NCI-H1694 (cell line): ENCODE measurements around the gene EXOC3L1.
A peak's percentile ranks its signal among the peaks of the same experiment; 100 is the strongest.

Experiments
- DNase-seq: peaks from one replicate; lab custom pipeline; 2025; lab: John Stamatoyannopoulos, UW

EXOC3L1 gene

GRCh38 chr16:67197704-67198103 lies 7.8 kb upstream of the EXOC3L1 start:
- DNase-seq = no peak

- no peak for DNase-seq
These were observed 6.9 kb upstream of the EXOC3L1 start for GRCh38 chr16:67196881-67197280.

DNA sequence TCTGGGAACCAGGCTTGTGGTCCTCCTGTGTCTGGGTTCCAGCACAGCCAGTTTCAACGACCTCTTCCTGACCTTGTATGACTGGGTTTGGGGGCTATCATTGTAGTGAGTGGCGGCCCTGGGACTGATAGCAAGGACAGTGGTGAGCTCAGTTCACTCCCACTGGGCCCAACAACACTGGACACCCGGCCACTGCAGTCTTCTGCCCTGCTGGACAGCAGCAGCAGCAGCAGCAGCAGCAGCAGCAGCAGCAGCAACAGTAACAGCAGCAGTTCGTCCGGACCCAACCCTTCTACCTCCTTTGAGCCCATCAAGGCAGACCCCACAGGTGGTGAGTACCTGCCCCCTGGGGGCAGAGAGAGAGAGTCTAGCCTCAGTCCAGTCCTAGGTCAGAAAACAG lies 5.7 kb upstream of the EXOC3L1 start:
- no peak for DNase-seq

- DNase-seq = no peak
These were observed 4.3 kb upstream of the EXOC3L1 start for GRCh38 chr16:67194260-67194659.

DNA sequence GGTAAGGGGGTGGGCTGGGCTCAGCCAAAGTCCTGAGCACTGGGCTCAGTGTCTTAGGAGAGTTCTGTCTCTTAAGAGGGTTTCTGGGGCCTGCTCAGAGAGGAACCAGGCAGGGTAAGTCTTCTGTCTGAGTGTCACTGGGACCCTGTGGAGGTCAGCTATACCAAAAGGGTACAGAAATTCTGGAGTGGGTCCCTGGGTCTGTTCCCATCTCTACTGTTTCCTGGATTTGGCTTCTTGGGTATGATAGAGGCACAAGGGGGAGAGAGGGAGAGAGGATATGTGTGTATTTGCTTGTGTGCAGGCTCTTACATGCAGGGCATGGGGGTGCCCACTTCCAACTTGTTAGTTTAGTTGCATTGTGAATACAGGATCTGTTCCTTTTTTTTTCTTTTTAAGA lies 3.6 kb upstream of the EXOC3L1 start:
- no peak for DNase-seq

DNA sequence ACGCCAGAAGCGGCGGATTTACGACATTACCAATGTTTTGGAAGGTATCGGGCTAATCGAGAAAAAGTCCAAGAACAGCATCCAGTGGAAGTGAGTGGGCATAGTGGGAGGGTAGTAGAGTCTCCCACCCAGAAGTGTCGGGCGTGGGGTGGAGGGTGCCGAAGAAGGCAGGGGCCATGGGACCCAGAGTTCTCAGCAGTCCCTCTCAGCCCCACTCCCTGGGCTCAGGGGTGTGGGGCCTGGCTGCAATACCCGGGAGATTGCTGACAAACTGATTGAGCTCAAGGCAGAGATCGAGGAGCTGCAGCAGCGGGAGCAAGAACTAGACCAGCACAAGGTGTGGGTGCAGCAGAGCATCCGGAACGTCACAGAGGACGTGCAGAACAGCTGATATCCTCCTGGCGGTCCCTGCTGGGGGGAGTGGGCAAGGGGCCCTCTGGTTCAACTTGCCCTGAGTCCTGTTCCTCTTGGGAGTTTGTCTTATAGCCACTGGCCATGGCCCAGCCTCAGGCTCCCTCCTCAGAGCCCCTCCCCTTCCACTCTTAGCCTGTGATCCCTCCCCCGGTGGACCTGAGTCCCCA lies 2.9 kb upstream of the EXOC3L1 start:
- no peak for DNase-seq

GRCh38 chr16:67191995-67192681 lies 2.2 kb upstream of the EXOC3L1 start, which contains the start of gene E2F4:
Gene E2F4, plus strand, starts transcription at chr16:67192155. Its CDS starts 73 bp downstream, at chr16:67192228.
- peak; percentile 42 for DNase-seq

GRCh38 chr16:67191411-67191994 lies 1.6 kb upstream of the EXOC3L1 start:
- DNase-seq = no peak

DNA sequence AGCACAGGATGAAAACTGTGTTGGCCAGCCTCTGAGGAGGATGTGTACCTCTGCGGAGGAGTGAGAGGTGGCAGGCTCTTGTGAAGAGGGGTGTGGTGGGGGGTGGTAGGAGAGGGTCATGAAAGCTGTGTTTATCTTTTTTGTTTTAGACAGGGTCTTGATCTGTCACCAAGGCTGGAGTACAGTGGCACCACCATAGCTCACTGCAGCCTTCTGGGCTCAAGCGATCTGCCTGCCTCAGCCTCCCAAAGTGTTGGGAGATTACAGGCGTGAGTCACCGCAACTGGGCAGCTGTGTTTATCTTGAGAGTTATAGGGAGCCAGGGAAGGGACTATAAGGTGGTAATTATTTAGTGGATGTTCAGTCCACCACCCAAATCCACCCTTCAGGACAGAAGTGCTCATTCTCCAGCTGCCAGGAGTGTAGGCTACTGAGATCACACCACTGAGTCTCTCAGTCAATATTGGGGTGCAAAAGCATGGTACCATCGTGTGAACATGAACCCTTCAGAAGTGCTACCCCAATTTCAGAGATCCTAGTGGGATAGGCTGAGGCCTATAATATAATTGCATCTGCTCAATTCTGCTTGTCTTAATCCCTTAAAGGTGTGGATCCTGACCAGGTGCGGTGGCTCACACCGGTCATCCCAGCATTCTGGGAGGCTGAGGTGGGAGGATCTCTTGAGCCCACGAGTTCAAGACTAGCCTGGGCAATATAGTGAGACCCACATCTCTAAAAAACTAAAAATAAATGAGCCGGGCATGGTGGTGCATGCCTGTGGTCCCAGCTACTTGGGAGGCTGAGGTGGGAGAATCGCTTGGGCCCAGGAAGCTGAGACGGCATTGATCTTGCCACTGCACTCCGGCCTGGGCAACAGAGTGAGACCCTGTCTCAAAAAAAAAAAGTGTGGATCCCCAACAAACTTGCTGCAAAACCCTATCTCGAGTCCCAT lies 788 bp upstream of the EXOC3L1 start:
- DNase-seq = no peak

DNA sequence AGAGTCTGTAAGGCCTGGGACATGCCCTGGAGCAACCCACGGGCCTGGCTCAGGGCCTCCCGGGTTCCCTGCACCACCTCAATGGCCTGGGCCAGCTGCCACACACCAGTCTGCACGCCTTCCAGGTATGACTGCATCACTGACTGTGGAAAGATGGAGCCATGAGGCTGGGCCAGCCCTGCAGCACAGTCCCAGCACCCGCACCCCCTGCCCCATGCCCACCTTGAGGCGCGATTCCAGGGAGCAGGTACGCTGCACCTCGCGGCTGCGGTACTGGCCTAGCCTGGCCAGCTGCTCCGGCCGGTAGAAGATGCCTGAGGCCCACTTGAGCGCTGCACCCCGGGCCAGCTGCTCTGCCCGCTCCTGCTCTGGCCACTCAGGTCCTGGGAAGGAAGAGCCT lies 1.1 kb downstream of the EXOC3L1 start:
- no peak for DNase-seq

- DNase-seq = no peak
These were observed 1.6 kb downstream of the EXOC3L1 start for GRCh38 chr16:67188323-67188722.

DNA sequence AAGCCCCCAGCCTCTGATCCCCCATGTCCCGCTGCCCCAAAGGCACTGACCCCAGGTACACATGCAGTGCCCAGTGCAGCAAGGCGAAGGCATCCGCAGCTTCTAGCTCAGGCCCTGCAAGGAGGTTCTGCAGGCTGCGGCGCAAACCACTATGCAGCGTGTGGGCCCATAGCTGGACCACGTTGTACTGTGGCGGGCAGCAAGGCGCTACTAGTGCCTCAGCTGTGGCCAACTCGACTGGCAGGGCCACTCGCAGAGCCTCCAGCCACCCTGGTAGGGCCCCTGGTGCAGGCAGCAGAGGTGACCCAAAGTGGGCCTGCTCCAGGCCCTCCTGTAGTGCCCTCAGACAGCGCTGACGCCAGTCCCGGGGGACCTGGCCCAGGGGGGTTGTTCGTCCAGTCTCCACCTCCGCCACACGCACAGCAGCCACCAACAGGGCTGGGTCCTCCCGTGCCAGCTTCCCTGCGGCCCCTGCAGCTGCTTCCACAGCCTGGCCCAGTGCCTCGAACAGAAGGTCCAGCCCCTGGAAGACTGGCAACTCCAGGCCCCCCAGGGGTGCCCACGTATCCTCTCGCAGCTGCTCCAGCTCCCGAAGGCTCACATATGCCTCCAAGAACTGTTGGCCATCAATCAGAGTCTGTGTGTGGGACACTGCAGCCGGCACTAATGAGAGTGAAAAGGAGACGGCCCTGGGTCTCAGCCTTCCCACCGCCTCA lies 2.6 kb downstream of the EXOC3L1 start:
- no peak for DNase-seq

DNA sequence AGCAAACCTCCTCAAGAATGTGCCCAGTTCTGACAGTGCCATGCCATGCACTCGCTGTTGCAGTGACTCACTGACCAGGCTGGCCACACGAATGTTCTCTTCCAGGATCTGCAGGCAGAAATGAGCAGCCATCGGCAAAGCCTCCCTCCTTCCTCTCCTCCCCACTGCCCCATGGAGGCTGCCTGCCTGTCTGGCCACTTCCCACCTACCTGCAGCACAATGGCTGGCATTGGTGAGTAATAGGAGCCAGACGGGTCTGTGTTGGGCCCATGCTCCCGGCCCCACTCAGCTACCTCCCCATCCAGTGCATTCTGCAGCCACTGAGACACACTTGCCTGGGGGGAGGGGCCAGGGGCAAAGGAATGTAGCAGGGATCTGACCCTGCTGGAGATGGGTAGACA lies 3.4 kb downstream of the EXOC3L1 start:
- no peak for DNase-seq

DNA sequence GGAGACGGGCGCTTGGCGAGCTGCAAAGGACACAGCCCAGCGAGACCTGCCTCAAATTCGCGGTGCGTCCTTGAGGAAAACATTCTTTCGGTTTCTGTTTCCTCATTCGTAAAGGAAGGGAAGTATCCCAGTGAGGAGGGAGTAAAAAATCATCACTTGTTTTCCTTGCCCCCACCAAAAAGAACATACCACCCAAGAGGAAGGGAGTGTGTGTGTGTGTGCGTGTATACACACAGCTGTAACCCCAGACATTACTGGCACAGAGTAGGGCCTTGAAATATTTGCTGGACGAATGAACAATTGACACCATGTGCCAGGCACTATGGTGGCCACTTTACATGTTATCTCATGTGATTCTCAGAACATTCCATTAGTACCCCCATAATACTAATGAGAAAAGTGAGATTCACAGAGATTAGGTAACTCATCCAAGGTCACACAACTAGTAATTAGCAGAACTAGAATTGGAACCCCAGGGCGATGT lies 4.2 kb downstream of the EXOC3L1 start:
- DNase-seq = no peak

DNA sequence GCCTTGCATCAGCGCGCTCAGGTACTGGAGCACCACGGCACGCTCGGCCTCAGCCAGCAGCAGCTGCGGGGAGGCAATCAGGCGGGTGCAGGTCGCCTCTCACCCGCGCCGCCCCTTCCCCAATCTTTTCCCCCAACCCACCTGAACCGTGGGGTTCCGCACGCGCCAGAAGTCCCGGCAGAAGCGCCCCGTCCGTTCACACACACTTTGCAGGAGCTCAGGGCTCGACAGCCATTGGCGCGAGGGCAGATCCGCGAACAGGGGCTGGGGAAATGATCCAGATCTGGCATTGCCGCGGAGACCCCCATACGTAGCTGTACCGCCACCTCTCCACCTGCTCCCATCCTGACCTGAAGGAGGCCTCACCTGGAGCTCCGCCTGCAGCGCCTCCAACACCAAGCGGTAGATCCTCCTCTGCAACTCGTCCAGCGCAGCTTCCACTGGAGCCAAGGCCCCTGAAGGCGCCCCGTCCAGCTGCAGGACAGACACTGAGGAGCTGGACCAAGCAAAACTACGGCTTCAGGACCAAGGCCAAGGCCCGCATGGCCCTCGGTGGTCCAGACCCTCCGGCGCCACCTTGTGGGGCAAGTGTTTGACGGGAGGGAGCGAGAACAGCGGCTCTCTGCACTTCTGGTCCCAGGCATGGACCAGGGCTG lies 4.8 kb downstream of the EXOC3L1 start:
- peak; percentile 24 for DNase-seq

- no peak for DNase-seq
These were observed 5.4 kb downstream of the EXOC3L1 start for GRCh38 chr16:67184453-67184994.

- DNase-seq = peak; percentile 95
These were observed 6.1 kb downstream of the EXOC3L1 start, which contains the start of gene MATCAP1 for GRCh38 chr16:67183627-67184452. Gene MATCAP1, minus strand, starts transcription at chr16:67183963. Its CDS starts 3,353 bp downstream, at chr16:67180610.

DNA sequence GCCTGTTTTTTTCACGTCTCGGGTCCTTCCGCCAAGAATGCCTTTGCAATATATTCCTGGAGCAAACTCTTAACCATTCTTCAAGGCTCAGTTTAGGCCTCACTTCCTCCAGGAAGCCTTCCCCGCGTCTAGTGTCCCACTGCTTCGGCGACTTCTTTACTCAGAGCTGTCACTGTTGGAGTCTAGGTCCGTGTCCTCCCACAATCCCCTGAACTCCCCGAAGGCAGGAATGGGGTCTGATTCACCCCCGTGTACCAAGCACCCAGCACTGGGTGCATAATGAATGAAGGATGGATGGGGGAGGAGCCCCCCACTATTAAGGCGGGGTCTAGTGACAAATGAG lies 6.7 kb downstream of the EXOC3L1 start:
- no peak for DNase-seq

DNA sequence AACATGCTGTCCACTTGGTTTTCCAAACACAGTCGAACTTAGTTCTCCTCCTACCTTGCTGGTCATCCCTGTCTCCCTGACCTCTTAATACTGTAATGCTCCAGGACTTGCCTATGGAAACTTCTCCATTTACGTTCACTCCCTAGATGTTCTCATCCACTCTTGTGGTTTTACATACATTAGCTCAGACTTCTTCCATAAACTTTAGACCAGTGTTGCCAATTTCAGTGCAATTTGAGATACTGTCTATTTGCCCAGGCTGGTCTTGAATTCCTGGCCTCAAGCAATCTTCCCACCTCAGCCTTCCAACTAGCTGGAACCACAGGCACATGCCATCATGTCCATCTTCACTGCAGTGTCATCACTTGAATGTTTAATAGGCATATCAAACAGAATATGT lies 7.6 kb downstream of the EXOC3L1 start:
- no peak for DNase-seq

DNA sequence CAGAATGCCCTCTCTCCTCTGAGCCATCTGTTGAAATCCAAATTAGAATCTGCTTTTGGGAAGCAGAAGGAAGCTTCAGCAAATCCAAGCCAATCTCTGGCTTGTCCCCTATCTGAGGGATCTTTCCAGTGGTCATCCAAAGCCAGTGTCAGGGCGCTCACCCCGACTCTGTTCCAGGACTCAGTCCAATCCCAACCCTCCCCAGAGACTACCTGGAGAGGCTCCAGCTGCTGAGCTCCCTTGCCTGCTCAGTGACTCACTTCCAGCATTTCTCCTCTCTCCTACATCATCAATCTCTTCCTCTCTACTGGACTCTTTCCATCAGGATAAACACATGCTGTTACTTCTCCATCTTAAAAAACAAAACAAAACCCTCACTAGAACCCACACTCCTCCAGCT lies 8.6 kb downstream of the EXOC3L1 start:
- no peak for DNase-seq
